HUDEP-2 (cell line): Measurements from ENCODE around the gene NKAIN2.
"Not testable (repeated sequence)": the region's sequence is repeated elsewhere in the genome, so short reads cannot be mapped to it uniquely, and the experiment has no call there.

Source experiments
- DNase-seq, 76 experiments: peaks; one replicate each; lab custom pipeline; 2025; ENCODE audit not compliant: unreplicated experiment in 76 of 76; lab: John Stamatoyannopoulos, UW

NKAIN2 gene

DNA sequence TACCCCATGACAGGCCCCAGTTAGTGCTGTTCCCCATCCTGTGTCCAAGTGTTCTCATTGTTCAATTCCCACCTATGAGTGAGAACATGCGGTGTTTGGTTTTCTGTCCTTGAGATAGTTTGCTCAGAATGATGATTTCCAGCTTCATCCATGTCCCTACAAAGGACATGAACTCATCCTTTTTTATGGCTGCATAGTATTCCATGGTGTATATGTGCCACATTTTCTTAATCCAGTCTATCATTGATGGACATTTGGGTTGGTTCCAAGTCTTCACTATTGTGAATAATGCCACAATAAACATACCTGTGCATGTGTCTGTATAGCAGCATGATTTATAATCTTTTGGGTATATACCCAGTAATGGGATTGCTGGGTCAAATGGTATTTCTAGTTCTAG is 218.4 kb downstream of the NKAIN2 start:
- not testable (repeated sequence) for DNase-seq

DNA sequence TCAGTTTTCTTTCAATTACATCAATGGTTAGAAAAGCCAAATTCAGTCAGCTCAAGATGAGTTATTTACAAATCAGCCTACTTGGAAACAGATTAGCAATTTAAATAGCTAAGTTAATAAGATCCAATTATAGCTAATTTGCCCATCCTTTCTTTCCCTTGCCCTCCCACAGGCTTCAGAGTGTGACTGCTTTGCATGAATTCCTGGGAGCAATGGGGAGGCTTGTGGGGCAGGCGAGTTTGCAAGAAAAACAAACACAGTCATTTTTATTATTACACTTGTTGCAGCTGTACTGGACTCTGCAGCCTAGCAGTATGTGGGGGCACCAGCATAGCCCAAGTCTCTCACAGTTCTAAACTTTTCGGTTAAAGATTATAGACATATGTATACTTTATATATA is 219.0 kb downstream of the NKAIN2 start:
- no peak for DNase-seq

GRCh38 chr6:124026694-124027093 is 223.0 kb downstream of the NKAIN2 start:
- DNase-seq: no peak

GRCh38 chr6:124027392-124027791 is 223.7 kb downstream of the NKAIN2 start:
- no peak for DNase-seq

GRCh38 chr6:124028117-124028516 is 224.5 kb downstream of the NKAIN2 start:
- DNase-seq: no peak

DNA sequence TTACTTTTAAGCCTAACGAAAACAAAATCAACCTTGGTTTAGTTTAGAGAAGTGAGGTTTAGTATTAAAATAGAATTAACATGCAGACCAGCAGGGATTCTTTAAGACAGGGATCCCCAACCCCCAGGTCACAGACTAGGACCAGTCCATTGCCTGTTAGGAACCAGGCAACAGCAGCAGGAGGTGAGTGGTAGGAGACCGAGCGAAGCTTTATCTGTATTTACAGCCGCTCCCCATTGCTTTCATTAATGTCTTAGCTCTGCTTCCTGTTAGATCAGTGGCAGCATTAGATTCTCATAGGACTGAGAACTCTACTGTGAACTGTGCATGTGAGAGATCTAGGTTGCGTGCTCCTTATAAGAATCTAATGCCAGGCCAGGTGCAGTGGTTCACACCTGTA is 225.9 kb downstream of the NKAIN2 start:
- DNase-seq: no peak

DNA sequence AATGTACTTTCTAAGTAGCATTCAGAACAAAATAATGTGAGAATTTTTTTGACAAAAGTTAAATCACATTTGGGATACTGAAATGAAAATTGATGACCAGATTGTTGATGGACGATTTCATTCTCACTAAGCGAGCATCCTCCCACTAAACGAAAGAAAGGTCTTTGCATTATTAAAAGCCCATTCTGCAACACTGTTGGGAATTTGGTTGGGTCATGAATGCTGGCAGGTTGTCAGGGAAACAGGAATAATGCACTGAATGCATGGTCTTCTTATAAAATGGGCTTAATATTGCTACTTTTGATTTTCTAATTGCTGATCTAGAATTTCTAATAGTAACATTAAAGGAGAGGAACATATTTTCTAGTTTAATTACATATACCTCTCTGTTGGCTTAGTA is 229.8 kb downstream of the NKAIN2 start:
- no peak for DNase-seq

GRCh38 chr6:124036384-124036783 is 232.7 kb downstream of the NKAIN2 start:
- DNase-seq: no peak

GRCh38 chr6:124040655-124041054 is 237.0 kb downstream of the NKAIN2 start:
- no peak for DNase-seq

DNA sequence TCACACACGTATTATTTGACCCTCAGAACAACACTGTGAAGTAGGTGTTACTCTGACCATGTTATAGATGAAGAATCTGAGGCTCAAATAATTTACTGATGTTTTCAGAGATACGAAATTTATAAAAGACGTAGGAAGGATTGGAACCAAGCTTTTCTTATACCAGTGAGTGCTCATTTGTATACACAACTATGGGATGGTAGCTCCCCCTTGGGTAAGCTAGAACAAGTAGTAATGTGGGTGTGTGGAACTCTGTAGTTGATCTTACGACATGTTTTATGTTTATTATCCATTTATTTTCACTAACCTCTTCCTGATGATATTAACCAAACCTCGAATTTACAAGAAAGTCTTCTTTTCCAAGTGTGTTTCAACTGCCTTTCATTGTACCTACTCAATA is 248.5 kb downstream of the NKAIN2 start:
- no peak for DNase-seq

DNA sequence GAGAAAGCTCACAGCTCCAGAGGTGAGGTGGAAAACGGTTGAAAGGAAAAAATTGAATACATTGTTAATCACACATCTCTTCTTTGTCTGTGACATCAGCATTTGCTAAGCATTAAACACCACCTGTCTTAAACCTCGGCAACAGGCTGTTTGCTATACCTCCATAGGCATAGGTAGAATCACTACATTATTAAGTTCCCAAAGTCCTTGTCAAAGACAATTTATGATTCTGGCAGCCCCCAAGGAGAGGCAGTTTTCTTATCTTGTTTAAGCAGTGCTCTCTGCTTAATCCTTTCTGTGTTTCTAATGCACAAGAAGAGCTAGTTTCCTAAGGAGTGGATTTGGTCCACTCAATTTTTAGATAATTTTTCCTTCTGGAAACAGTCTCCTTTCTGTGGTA is 249.7 kb downstream of the NKAIN2 start:
- no peak for DNase-seq

GRCh38 chr6:124054034-124054433 is 250.4 kb downstream of the NKAIN2 start:
- DNase-seq: no peak

DNA sequence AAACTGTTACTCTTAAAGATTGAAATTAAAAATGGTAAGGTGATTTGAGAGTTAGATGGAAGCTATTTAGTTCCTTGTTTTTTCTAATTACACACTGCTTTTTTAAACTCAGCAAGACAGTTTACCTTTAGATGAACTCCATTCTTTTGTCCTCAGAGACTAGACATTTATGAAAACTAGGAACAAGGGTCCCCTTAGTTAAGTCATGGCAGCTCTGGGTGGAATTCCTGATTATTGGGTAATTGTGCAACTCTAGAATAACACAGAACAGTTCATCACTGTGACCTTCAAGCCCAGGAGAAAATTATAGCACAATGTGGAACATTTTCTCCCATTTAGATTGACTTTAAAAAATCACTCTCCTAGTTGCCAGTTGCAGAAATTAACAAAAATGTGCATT is 251.7 kb downstream of the NKAIN2 start:
- DNase-seq: no peak

DNA sequence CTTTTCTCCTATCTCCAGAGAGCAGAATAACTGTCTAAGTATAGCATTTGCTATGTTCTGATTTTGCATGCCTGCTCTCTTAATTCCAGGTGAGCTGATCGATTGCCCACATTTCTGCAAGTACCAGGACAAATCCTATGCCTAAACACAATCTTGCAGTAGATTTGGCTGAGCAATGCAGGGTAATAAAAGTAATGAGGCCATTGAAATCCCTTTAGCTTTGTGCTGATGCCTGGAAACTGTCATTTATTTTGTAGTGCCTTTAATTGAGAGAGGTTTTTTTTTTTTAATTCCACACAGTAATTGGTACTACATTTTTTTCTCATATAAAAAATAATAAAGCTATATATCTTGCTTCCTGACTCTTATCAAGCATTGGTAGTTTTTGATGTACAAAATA is 252.3 kb downstream of the NKAIN2 start:
- DNase-seq: no peak

GRCh38 chr6:124056407-124057334 is 253.0 kb downstream of the NKAIN2 start:
- DNase-seq: no peak

GRCh38 chr6:124057461-124057860 is 253.8 kb downstream of the NKAIN2 start:
- no peak for DNase-seq

DNA sequence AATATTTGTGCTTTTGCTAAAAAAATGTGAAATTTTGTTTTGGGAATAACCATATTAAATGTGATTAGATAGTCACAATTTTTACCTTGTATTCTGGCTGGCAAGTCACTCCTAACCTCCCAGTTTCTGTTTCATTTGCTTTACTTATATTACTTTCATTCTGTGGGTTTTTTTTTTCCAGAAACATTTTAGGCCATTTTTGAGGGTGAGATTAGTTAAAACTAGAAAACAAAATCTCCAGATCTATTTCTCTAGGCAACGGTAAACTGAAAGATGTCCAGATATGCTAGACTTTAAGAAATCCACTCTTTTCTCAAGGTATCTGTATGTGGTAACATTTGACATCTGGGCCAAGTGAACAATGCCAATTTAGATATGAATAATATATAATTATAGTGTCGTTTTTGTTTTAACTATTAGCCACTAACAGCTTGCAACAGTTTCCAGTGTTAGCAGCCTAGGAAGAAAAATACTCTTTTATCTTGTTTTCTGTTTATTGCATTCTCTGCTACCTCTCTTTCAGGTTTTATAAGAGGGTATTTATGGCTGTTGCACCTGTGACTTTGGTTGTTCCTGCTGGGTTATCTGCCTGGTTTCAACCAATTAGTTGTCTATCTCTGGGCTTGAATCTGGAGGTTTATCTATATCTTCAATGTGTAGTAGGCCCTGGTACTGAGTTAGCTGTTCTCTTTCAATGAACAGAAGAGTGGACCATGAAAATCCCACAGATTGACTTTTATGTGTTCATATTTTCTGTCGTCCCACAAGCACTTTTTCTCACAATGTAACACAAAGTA is 260.9 kb downstream of the NKAIN2 start:
- no peak for DNase-seq

DNA sequence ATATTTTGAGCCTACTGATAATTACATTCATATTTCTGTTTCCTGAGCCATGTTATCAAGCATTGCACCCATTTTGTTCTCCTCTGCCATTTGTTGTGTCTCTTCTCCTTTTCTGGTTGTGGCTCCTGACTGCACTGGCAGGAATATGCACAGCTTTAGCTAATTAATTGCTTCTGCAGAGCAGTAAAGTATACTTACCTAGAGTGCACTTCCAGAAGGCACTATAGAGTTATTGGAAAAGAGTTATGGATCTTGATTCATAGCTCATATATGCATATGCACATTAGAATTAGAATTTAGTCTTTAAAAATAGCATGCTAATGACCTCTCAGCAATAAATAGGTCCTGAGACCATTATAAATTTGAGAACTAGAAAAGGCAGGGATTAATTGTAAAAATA is 262.6 kb downstream of the NKAIN2 start:
- no peak for DNase-seq

- no peak for DNase-seq
Observed at GRCh38 chr6:124066946-124067552, 263.4 kb downstream of the NKAIN2 start.

GRCh38 chr6:124069230-124069950 is 265.7 kb downstream of the NKAIN2 start:
- DNase-seq: no peak

GRCh38 chr6:124073021-124073420 is 269.4 kb downstream of the NKAIN2 start:
- no peak for DNase-seq
